Stimulated activated CD4-positive, alpha-beta T cell treated with anti-CD3 and anti-CD28 coated beads, Interleukin-4, amount 100 ng/mL, for 24 hours (primary cell): Measurements from ENCODE around the gene TSFM.

ENCODE experiments used
- DNase-seq: peaks from one replicate; pipeline ENCODE4 v3.0.0-alpha.2; 2020

The TSFM gene

GRCh38 chr12:57749061-57749460 is 33.5 kb upstream of the TSFM start:
- DNase-seq: no peak

DNA sequence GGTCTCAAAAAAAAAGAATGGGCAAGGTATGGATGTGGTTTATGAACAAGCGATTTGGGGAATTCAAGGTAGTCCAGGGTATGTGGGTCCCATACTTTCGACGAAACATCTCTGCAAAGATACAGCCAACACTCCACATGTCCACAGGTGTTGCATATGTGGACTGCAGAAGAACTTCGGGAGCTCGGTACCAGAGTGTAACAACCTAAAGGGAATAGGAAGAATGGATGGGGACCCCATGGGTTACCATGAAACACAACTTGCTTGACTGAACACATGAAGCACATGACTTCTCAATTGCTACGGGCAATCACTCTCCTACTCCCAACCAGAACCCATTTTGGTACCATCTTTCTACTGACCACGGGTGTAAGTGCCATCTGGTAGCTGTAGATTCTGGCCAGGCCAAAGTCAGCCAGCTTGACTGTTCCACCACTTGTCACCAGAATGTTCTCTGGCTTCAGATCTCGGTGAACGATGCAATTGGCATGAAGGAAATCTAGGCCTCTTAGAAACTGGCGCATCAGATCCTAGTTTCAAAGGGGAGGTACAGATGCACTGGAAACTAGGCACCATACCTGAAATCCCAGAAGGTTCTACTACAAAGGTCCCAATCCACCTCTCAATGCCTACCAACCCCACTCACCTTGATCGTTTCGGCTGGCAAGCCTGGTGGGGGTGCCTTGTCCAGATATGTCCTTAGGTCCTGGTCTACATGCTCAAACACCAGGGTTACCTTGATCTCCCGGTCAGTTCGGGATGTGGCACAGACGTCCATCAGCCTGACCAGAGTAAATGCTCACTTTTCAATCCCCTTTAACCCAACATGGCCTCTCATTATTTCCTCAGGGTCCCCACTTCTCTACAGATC is 31.8 kb upstream of the TSFM start:
- no peak for DNase-seq

DNA sequence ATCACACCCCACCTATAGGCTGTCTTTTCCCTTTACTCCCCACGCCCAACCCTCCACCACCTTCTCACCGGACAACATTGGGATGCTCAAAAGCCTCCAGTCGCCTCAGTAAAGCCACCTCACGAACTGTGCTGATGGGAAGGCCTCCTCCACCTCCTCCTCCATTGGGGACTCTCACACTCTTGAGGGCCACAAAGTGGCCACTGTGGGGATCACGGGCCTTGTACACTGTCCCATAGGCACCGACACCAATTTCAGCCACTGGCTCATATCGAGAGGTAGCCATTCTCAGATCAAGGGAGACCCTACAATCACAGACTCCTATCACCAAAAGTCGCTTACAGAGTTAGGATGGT is 31.2 kb upstream of the TSFM start:
- DNase-seq: no peak

DNA sequence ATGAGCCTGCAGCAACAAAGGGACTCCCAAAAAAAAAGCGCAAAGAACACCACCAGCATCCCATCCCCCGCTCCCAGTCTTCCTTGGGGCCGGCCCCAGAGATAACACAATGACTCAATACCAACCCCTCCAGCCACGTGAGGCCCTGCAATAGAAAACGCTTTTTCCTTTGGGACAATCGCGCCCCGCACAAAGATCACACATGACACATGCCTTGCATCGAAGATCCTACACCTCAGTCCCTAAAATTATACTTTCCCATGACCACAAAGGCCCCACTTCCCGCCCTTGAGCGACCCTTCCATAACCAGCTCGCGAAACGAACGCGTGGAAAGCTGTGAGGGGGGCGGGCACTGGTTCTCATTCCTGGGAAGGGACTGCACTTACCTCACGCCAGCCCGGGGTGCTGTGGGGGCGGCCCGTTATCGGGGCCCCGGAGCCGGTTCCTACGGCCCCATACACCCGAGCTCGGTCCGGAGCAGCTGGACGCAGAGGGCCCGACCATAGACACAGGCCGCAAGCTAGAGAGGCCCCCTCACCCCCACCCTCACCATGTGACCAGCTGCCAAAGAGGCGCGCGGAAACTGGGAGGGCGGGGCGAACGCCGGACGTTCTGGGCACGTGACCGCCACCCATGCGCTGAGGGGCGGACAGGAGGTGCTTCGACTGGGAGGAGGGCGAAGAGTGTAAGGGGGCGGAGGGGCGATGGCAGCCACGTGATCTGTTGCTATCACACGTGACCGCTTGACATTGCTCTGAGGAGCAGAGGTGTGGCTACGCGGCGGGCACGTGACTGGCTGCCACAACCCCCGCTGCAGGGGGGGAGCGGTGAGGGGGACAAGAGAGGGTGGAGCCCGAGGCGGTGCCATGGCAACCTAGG is 30.6 kb upstream of the TSFM start, which contains the start of gene CDK4:
CDK4 (minus strand) TSS at position 523 of the 880 bp plus-strand sequence. CDS start 593 bp downstream, outside the sequence.
- peak; percentile 98 for DNase-seq

- no peak for DNase-seq
Observed at GRCh38 chr12:57752668-57753000, 30.0 kb upstream of the TSFM start.

DNA sequence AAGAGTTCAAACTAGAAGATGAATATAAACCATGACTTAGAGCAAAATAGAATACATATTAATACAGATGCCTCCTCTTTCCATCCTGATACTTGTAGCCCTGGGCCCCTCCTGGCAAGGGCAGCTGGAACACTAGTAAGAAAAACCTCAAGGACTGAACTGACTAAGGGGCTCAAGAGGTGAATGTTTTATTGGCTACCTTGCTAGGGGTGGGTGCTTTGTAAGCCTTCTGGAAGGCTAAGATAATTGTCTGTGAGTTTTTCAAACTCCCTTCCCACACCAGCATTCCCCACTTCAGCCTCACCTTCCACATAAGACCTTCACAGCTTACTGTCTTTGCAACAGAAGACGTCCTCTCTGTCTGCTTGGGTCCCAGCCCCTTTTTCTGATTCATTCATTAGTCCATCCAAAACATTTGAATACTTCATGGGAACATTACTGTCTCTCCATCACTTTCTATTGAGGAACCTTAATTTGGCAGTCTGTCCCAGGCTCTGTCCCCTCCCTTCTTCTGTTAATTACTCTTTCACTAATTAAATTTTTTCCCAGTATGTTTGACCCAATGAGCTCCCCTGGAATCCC is 28.7 kb upstream of the TSFM start:
- DNase-seq: no peak

- DNase-seq: peak; percentile 85
Observed at GRCh38 chr12:57754411-57755193, 28.0 kb upstream of the TSFM start, which contains the start of gene MARCHF9. TSS of gene MARCHF9 (plus strand) at chr12:57755103. CDS start at chr12:57755529, 426 bp downstream.

DNA sequence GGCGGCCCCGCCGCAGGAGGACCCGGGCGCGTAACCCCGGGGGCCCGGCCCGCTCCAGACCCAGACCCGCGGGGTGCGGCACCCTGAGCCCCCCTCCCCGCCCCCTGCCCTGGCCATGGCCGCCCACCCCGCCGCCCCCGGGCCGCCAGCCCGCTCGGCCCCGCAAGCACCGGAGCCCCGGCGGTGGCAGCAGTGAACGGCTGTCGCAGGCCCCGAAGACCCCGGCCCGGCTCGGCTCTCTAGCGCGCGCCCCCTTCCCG is 27.5 kb upstream of the TSFM start:
- DNase-seq: no peak

- peak; percentile 21 for DNase-seq
Observed at GRCh38 chr12:57755454-57756372, 26.9 kb upstream of the TSFM start.

DNA sequence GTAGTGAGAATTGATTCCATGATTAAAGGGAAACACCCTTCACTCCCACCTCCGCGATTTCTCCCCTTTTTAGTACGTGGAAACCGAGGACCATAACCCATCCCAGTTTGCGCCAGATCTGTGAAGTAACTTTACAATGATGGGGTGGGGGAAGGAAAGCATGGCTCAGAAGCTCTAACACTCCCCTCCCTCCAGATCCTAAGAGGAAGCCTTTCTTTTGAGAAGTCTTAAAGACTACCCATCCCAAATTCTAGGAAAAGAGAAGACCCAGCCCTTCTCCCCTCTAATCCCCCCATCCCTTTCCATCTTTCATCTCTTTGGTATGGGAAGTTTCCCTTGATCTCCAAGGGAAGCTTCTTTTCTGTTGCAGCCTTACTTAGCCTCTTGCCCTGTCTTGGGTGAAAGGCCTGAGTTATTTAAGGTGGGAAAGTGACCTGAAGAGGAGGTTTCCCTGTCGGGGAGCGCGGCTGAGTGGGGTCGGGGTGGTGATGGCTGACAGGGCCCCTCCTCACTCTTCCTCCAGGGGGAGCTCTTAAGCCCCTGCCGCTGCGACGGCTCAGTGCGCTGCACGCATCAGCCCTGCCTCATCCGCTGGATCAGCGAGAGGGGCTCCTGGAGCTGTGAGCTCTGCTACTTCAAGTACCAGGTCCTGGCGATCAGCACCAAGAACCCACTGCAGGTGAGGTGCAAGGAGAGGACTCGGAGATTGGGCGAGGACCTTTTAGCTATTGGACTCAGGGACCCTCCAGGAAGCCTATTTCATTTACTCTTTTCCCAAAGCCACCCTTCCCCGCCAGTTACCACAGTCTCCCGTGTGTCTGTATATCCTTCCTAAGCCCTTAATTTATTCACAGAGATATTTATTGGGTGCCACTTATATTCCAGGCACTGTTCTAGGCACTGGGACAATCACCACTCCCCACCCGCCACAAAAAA is 25.9 kb upstream of the TSFM start:
- DNase-seq: peak; percentile 78

DNA sequence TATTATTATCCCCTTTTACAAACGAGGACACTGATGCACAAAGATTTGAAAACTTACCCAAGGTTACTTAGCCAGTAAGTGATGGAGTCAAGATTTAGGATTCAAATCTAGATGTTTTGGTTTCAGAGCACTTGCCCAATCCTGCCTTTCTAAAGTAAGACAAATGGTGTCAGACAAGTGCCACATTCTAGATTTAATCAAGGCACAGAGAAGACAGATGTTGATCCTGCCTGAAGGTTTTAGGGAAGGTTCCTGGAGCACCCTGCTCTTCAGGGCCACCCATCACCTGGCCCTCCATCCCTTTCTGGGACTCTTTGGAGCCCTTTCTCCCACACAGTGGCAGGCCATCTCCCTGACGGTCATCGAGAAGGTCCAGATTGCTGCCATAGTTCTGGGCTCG is 24.8 kb upstream of the TSFM start:
- no peak for DNase-seq

DNA sequence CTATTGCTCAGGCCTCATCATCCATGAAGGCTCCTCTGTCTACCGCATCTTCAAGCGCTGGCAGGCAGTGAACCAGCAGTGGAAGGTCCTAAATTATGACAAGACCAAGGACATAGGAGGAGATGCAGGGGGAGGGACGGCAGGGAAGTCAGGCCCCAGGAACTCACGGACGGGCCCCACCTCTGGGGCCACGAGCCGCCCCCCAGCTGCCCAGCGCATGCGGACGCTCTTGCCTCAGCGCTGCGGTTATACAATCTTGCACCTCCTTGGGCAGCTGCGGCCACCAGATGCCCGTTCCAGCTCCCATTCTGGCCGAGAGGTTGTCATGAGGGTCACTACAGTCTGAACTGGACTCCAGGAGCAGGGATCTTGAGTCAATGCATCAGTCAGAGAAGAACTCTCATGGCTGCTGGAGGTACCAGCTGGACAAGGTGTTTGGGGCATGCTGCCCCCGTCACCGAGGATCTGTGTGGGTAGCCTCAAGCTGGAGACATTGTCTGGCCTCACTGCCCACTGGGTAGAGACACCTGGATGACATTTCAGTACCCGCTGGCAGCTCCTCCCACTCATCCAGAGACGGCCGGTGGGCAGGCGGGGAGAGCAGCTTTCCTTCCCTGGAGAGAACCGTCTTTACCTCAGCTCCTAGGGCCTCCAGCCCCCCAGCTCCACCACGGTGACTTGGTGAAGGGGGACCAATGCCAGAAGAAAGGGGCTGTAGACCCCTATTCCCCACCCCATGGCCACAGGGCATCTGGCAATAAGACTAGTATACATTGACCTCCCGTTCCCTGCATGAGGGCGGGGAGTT is 23.8 kb upstream of the TSFM start:
- DNase-seq: no peak

DNA sequence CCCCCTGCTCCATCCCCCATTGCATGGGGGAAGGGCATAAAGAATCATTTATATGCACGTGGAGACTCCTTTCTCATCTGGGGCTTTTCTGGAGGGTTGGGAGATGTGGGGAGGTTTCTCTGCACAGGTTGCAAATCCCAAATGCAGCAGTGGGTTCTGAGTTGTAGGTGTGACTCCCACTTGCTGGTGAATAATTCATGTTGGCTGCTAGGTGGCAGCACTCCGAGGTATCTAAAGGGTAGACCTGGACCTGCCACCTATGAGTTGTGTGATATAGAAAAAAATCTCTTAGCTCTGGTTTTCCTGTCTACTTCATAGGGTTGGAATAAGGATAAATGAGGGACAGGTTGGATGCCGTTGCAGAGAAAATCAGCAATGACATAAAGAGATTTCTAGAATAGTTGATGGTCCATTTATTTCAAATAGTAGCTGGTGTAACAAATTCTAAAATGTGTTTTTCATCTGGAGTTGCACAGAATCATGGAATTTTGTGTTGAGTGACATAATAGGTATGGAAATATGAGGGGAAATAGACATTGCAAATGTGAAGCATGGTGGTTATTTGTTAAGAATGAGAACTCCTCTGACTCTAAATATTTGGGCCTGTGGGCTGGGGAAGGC is 23.1 kb upstream of the TSFM start:
- peak; percentile 54 for DNase-seq

- DNase-seq: no peak
Observed at GRCh38 chr12:57760347-57760982, 22.1 kb upstream of the TSFM start.

- DNase-seq: no peak
Observed at GRCh38 chr12:57761391-57761998, 21.1 kb upstream of the TSFM start.

- no peak for DNase-seq
Observed at GRCh38 chr12:57762463-57762862, 20.1 kb upstream of the TSFM start.

DNA sequence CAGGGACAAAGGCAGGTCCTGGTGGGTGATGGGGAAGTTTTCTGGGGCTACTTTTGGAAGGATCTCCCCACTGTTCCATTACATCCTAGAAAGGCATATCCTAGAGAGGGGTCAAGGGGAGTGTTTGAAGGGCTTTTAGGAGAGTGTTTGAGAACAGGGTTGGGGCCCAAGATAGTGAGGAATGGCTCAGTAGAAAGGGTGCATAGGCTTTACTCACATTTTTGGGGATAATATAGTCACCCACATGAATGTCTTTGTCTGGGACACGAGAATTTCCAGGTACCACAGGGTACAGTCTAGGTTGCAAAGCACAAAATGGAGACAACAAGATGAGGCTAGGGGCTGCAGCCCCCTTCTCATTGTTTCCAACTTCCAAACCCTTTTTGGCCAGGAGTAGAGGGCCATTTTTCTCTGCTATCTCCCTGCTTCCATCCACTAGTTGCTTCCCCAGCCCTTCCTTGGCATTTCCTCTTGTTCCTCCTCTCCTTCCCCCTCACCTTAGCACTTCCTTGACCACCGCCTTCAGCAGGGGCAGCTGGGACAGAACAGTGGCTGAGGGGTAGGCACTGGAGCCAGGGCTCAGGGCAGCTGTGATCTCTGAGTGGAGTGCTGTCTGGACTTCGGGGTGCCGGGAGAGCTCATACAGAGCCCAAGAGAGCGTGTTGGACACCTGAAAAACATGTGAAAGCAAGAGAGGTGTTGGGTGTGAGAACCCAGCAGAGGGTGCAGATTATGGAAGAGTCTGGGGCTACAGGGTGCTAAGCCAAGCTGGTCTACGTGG is 18.5 kb upstream of the TSFM start:
- no peak for DNase-seq

DNA sequence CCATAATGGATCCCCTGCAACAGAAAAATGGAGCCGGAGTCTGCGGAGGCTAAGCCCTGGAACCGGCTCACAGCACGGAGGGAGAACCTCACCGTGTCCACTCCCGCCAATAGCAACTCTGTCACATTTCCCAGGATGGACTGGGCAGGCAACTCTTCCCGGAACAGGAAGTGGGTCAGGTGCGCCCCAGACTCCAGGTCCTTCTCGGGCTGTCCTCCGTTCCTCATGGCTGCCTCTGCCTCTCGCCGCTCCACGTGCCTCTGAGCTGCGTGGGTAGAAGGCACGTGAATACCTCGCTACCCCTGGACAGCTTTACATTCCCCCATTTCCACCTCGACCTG is 18.0 kb upstream of the TSFM start:
- peak; percentile 48 for DNase-seq
